Spleen (tissue), 7 donors: ENCODE data around the gene KCNJ2.

Experiments
- POLR2A ChIP-seq, 3 donors: fragments of 450-650 bp; IDR thresholded peaks; one replicate each; pipeline ENCODE4 v1.5.1; 2017; ENCODE audit warnings: antibody characterized with exemption in 3 of 3, mild to moderate bottlenecking in 1 of 3
- POLR2AphosphoS5 ChIP-seq, 3 donors: sonication (generic); formaldehyde crosslinking; IDR thresholded peaks; one replicate each; pipeline ENCODE4 v1.5.1; 2017; ENCODE audit warnings: antibody characterized with exemption in 3 of 3
- TF ChIP-seq, protein P1 (sequence below), 11 experiments: fragments of 200-600 bp in 7 of 11; fragments of 450-650 bp in 4 of 11; sonication (generic) in 4 of 11; IDR thresholded peaks in 8 of 11; conservative IDR thresholded peaks in 3 of 11; 1 replicate in 7 of 11; 2 replicates in 4 of 11; pipeline versions ENCODE4 v1.4.0 to v1.8.0; 2016 to 2021; ENCODE audit warnings: antibody characterized with exemption in 11 of 11, inconsistent platforms in 4 of 11, mild to moderate bottlenecking in 1 of 11
- donor health status: DM: no; HTN: no; CAD: no; lungs with moderate emphysema.
- donor health status: DM: no; HTN: no; CAD: no.
- donor health status: DM: no; HTN: no; CAD: no.

DNA sequence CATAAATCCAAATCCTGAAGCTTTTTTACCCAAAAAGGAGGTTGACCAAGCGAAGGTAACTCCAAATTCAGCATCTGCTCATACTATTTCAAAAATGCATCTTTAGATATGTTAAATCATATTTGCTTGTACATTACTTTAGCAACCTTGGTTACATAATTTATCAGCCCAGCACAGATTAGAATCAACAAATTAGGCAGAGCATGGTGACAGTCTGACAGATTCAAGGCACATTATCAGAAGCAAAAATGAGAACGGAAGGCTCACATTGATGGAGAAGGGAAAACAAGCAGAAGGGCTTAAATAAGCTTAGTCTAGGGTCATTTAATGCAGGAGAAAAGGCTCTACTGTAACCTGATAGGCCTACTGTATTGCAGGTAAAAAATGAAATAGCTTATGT lies 3.9 kb upstream of the KCNJ2 start:
- TF ChIP-seq, protein P1, sequence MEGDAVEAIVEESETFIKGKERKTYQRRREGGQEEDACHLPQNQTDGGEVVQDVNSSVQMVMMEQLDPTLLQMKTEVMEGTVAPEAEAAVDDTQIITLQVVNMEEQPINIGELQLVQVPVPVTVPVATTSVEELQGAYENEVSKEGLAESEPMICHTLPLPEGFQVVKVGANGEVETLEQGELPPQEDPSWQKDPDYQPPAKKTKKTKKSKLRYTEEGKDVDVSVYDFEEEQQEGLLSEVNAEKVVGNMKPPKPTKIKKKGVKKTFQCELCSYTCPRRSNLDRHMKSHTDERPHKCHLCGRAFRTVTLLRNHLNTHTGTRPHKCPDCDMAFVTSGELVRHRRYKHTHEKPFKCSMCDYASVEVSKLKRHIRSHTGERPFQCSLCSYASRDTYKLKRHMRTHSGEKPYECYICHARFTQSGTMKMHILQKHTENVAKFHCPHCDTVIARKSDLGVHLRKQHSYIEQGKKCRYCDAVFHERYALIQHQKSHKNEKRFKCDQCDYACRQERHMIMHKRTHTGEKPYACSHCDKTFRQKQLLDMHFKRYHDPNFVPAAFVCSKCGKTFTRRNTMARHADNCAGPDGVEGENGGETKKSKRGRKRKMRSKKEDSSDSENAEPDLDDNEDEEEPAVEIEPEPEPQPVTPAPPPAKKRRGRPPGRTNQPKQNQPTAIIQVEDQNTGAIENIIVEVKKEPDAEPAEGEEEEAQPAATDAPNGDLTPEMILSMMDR (IDR thresholded peaks at IDR 0.05 in 8 of 11, conservative IDR thresholded peaks at IDR 0.05 in 3 of 11), result no peak
- TF ChIP-seq POLR2A (IDR thresholded peaks at IDR 0.05) (no peak), POLR2AphosphoS5 (IDR thresholded peaks at IDR 0.05) (no peak)
